Astrocyte (in vitro differentiated cells and primary cell): ENCODE data around the gene IQSEC3. TPM values are rescaled to one million over a fixed set of nuclear protein-coding genes. Genes with fewer than 3 reads are reported as not detected.

Source experiments
- DNase-seq: peaks from one replicate; pipeline ENCODE4 v3.0.0-alpha.2; 2010; ENCODE audit warnings: low read depth
- FAIRE-seq: peaks from 2 replicates; lab custom pipeline; 2011; peaks lifted over from hg19 to GRCh38; lab: Jason Lieb, UNC
- H2AFZ ChIP-seq: 2 replicates; pipeline ENCODE4 v1.6.0; 2012; ENCODE audit warnings: low read depth, low read length, inconsistent platforms
- H3K27ac ChIP-seq: 2 replicates; pipeline ENCODE4 v1.5.1; 2011; ENCODE audit warnings: low read depth, low read length, inconsistent platforms
- H3K27me3 ChIP-seq: 2 replicates; pipeline ENCODE4 v1.6.0; 2011; ENCODE audit warnings: low read length, inconsistent platforms; ENCODE audit not compliant: insufficient read depth
- H3K36me3 ChIP-seq: 2 replicates; pipeline ENCODE4 v1.5.1; 2011; ENCODE audit warnings: low read length, inconsistent platforms; ENCODE audit not compliant: insufficient read depth
- H3K4me1 ChIP-seq: 2 replicates; pipeline ENCODE4 v1.5.1; 2011; ENCODE audit warnings: low read length, inconsistent platforms; ENCODE audit not compliant: insufficient read depth
- H3K4me2 ChIP-seq: 2 replicates; pipeline ENCODE4 v1.6.0; 2012; ENCODE audit warnings: low read length, inconsistent platforms
- H3K4me3 ChIP-seq: 2 replicates; pipeline ENCODE4 v1.5.1; 2011; ENCODE audit warnings: low read depth, mild to moderate bottlenecking, low read length, inconsistent platforms; ENCODE audit not compliant: insufficient read depth
- H3K79me2 ChIP-seq: 2 replicates; pipeline ENCODE4 v1.6.0; 2012; ENCODE audit warnings: mild to moderate bottlenecking, low read length, inconsistent platforms; ENCODE audit not compliant: insufficient read depth
- H3K9ac ChIP-seq: 2 replicates; pipeline ENCODE4 v1.6.0; 2012; ENCODE audit warnings: mild to moderate bottlenecking, low read length, inconsistent platforms
- H3K9me3 ChIP-seq: 2 replicates; pipeline ENCODE4 v1.5.1; 2012; ENCODE audit warnings: low read depth, mild to moderate bottlenecking, low read length, inconsistent platforms; ENCODE audit not compliant: insufficient read depth
- H4K20me1 ChIP-seq: 2 replicates; pipeline ENCODE4 v1.6.0; 2012; ENCODE audit warnings: low read length, inconsistent platforms; ENCODE audit not compliant: insufficient read depth
- H3K27ac Mint-ChIP-seq: one replicate; pipeline ENCODE4 v1.8.0; 2021; ENCODE audit warnings: mild to moderate bottlenecking, mixed read lengths; ENCODE audit not compliant: unreplicated experiment
- H3K27me3 Mint-ChIP-seq: one replicate; pipeline ENCODE4 v1.8.0; 2021; ENCODE audit warnings: low read depth, mixed read lengths; ENCODE audit not compliant: unreplicated experiment
- H3K36me3 Mint-ChIP-seq: one replicate; pipeline ENCODE4 v1.8.0; 2021; ENCODE audit warnings: low read depth, mixed read lengths; ENCODE audit not compliant: unreplicated experiment
- H3K4me1 Mint-ChIP-seq: one replicate; pipeline ENCODE4 v1.8.0; 2021; ENCODE audit warnings: low read depth, mixed read lengths; ENCODE audit not compliant: unreplicated experiment
- H3K4me3 Mint-ChIP-seq: one replicate; pipeline ENCODE4 v1.8.0; 2021; ENCODE audit warnings: mild to moderate bottlenecking, moderate library complexity, mixed read lengths; ENCODE audit not compliant: unreplicated experiment
- H3K9me3 Mint-ChIP-seq: one replicate; pipeline ENCODE4 v1.8.0; 2021; ENCODE audit warnings: mild to moderate bottlenecking, mixed read lengths; ENCODE audit not compliant: unreplicated experiment
- CTCF ChIP-seq: IDR thresholded peaks from 2 replicates; pipeline ENCODE4 v1.5.1; 2011; ENCODE audit warnings: low read depth, mild to moderate bottlenecking, inconsistent platforms, low read length, moderate library complexity; ENCODE audit not compliant: insufficient read depth
- EZH2 ChIP-seq: IDR thresholded peaks from 2 replicates; pipeline ENCODE4 v1.6.1; 2012; ENCODE audit warnings: mild to moderate bottlenecking, low read length, inconsistent platforms; ENCODE audit not compliant: insufficient read depth
- total RNA-seq: library from RNA; stranded (reverse); gene quantifications from 2 replicates; pipeline ENCODE4 v1.2.1, GENCODE V29; 2021

The IQSEC3 gene
- total RNA-seq, 1 donor from 2014 or later, result 0.34 TPM

- peaks cover 63% of the 10 kb centered on the region for H3K27me3 Mint-ChIP-seq
Observed at GRCh38 chr12:84056-84455, 17.5 kb downstream of the IQSEC3 start.

GRCh38 chr12:85191-85666 is 18.7 kb downstream of the IQSEC3 start:
- no peak for FAIRE-seq
- H4K20me1 ChIP-seq, result no peaks in the 10 kb centered on the region
- no peak overlapping the region for H2AFZ ChIP-seq
- H3K27ac Mint-ChIP-seq, result no peak overlapping the region
- no peaks in the 10 kb centered on the region for H3K79me2 ChIP-seq
- TF ChIP-seq CTCF, result no peak
- TF ChIP-seq EZH2, result no peak
- peaks cover 4% of the 10 kb centered on the region for H3K4me1 Mint-ChIP-seq
- H3K9me3 Mint-ChIP-seq, result peaks cover 12% of the 10 kb centered on the region
- no peaks in the 10 kb centered on the region for H3K36me3 Mint-ChIP-seq
- DNase-seq, result no peak
- H3K27me3 ChIP-seq, result peaks cover 38% of the 10 kb centered on the region
- H3K4me3 ChIP-seq, result no peak overlapping the region
- H3K27ac ChIP-seq, result no peak overlapping the region
- no peak overlapping the region for H3K4me2 ChIP-seq
- no peak overlapping the region for H3K4me3 Mint-ChIP-seq
- peaks cover 6% of the 10 kb centered on the region for H3K4me1 ChIP-seq
- H3K9me3 ChIP-seq, result no peaks in the 10 kb centered on the region
- H3K36me3 ChIP-seq, result no peaks in the 10 kb centered on the region
- no peak overlapping the region for H3K9ac ChIP-seq
- peaks cover 55% of the 10 kb centered on the region for H3K27me3 Mint-ChIP-seq

More at GRCh38 chr12:84056-84455, 17.5 kb downstream of the IQSEC3 start:
- H3K4me2 ChIP-seq, result no peak overlapping the region
- TF ChIP-seq EZH2, result no peak
- no peak for TF ChIP-seq CTCF
- Mint-ChIP-seq H3K4me3 (no peak overlapping the region), H3K27ac (no peak overlapping the region), H3K9me3 (peaks cover 9% of the 10 kb centered on the region), H3K4me1 (peaks cover 4% of the 10 kb centered on the region), H3K36me3 (no peaks in the 10 kb centered on the region)
- H3K79me2 ChIP-seq, result no peaks in the 10 kb centered on the region
- H3K4me1 ChIP-seq, result peaks cover 9% of the 10 kb centered on the region
- H3K36me3 ChIP-seq, result no peaks in the 10 kb centered on the region
- H3K9ac ChIP-seq, result no peak overlapping the region
- no peak for FAIRE-seq
- H2AFZ ChIP-seq, result no peak overlapping the region
- peaks cover 47% of the 10 kb centered on the region for H3K27me3 ChIP-seq
- H3K9me3 ChIP-seq, result no peaks in the 10 kb centered on the region
- H3K4me3 ChIP-seq, result no peak overlapping the region
- H4K20me1 ChIP-seq, result no peaks in the 10 kb centered on the region
- no peak overlapping the region for H3K27ac ChIP-seq
- DNase-seq, result no peak

- no peaks in the 10 kb centered on the region for H3K36me3 Mint-ChIP-seq
- Histone ChIP-seq H3K4me1 (peaks cover 6% of the 10 kb centered on the region), H3K27ac (no peak overlapping the region), H3K36me3 (no peaks in the 10 kb centered on the region), H3K4me2 (no peak overlapping the region), H2AFZ (no peak overlapping the region), H3K4me3 (no peak overlapping the region), H3K9me3 (no peaks in the 10 kb centered on the region), H3K27me3 (peaks cover 20% of the 10 kb centered on the region), H4K20me1 (no peaks in the 10 kb centered on the region), H3K79me2 (no peaks in the 10 kb centered on the region), H3K9ac (no peak overlapping the region)
- no peak overlapping the region for H3K4me3 Mint-ChIP-seq
- FAIRE-seq (no peak), DNase-seq (no peak)
- TF ChIP-seq EZH2 (no peak), CTCF (no peak)
- peaks cover 45% of the 10 kb centered on the region for H3K27me3 Mint-ChIP-seq
- H3K27ac Mint-ChIP-seq, result no peak overlapping the region
- H3K9me3 Mint-ChIP-seq, result peaks cover 14% of the 10 kb centered on the region
- H3K4me1 Mint-ChIP-seq, result no peaks in the 10 kb centered on the region
Observed at GRCh38 chr12:87315-87714, 20.7 kb downstream of the IQSEC3 start.
